GM18519 (cell line): Measurements from ENCODE around the gene RASAL3.

ENCODE experiments used
- ATAC-seq: cut with Tn5 transposase; IDR thresholded peaks from one replicate; pipeline ENCODE4 v1.9.1; 2021; ENCODE audit warnings: mild to moderate bottlenecking, moderate library complexity; ENCODE audit not compliant: unreplicated experiment, low FRiP score

Gene RASAL3

GRCh38 chr19:15436826-15437110 lies 27.6 kb downstream of the RASAL3 start:
- ATAC-seq, result no peak

GRCh38 chr19:15436012-15436825 lies 28.1 kb downstream of the RASAL3 start:
- ATAC-seq, result no peak

- no peak for ATAC-seq
Measured at GRCh38 chr19:15433519-15434069, 30.8 kb downstream of the RASAL3 start.

- ATAC-seq, result peak; percentile 54
Measured at GRCh38 chr19:15432629-15433518, 31.5 kb downstream of the RASAL3 start.

GRCh38 chr19:15432018-15432494 lies 32.3 kb downstream of the RASAL3 start:
- ATAC-seq, result no peak

GRCh38 chr19:15431396-15432017 lies 32.8 kb downstream of the RASAL3 start:
- ATAC-seq, result no peak

- no peak for ATAC-seq
Measured at GRCh38 chr19:15430526-15431120, 33.7 kb downstream of the RASAL3 start.

- ATAC-seq, result no peak
Measured at GRCh38 chr19:15429825-15430467, 34.4 kb downstream of the RASAL3 start.

- ATAC-seq, result no peak
Measured at GRCh38 chr19:15428956-15429824, 35.2 kb downstream of the RASAL3 start.

GRCh38 chr19:15427991-15428471 lies 36.3 kb downstream of the RASAL3 start:
- no peak for ATAC-seq

GRCh38 chr19:15427350-15427700 lies 37.0 kb downstream of the RASAL3 start:
- no peak for ATAC-seq

GRCh38 chr19:15426485-15427349 lies 37.6 kb downstream of the RASAL3 start:
- no peak for ATAC-seq

- ATAC-seq, result no peak
Measured at GRCh38 chr19:15425321-15425950, 38.9 kb downstream of the RASAL3 start.

- no peak for ATAC-seq
Measured at GRCh38 chr19:15424692-15425272, 39.6 kb downstream of the RASAL3 start.

- ATAC-seq, result no peak
Measured at GRCh38 chr19:15424121-15424520, 40.2 kb downstream of the RASAL3 start.

GRCh38 chr19:15423130-15423529 lies 41.2 kb downstream of the RASAL3 start:
- ATAC-seq, result no peak
